ENCODE measurements around the gene MAP2K5.

MAP2K5 gene

DNA sequence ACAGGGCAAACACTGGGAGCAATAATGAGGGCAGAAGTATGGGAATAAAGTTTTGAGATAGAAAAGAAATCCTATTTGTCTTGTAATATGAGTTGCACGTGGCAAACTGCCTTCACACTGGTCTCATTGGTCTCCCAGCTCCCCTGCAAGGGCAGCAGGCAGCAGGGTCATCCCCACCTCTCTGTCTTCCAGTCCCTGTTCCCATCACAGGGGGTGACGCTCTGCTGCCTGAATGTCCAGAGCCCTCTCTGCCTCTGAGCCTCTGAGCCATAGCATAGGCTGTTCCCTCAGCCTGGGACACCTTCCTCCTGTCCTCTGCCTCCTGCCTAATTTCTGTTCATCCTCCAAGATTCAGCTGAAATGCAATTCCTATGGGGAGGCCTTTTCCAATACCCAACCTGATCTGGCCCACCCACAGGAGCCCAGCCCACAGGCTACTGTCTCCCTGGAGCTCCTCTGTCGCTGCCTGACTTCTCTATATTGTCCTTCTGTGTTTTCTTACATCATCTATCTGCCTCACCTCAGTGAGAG is 270.7 kb downstream of the MAP2K5 start:
- no peak for DNase-seq

- no peak for DNase-seq
Measured at GRCh38 chr15:67815036-67815592, 272.6 kb downstream of the MAP2K5 start.

DNA sequence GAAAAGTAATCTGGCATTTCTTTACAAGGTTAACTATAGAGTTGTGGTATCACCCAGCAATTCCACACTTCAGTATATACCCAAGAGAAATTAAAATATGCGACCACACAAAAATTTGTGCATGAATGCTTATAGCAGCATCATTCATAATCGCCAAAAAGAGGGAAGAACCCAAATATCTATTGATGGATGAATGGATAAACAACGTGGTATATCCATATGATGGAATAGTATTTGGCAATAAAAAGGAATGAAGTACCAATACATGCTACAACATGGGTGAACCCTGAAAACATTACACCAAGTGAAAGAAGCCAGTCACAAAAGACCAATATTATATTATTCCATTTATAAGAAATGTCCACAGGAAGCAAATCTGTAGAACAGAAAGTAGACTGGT is 274.2 kb downstream of the MAP2K5 start:
- no peak for DNase-seq

GRCh38 chr15:67818464-67818863 is 276.0 kb downstream of the MAP2K5 start:
- DNase-seq, result no peak

- no peak for DNase-seq
Measured at GRCh38 chr15:67819636-67820035, 277.1 kb downstream of the MAP2K5 start.

DNA sequence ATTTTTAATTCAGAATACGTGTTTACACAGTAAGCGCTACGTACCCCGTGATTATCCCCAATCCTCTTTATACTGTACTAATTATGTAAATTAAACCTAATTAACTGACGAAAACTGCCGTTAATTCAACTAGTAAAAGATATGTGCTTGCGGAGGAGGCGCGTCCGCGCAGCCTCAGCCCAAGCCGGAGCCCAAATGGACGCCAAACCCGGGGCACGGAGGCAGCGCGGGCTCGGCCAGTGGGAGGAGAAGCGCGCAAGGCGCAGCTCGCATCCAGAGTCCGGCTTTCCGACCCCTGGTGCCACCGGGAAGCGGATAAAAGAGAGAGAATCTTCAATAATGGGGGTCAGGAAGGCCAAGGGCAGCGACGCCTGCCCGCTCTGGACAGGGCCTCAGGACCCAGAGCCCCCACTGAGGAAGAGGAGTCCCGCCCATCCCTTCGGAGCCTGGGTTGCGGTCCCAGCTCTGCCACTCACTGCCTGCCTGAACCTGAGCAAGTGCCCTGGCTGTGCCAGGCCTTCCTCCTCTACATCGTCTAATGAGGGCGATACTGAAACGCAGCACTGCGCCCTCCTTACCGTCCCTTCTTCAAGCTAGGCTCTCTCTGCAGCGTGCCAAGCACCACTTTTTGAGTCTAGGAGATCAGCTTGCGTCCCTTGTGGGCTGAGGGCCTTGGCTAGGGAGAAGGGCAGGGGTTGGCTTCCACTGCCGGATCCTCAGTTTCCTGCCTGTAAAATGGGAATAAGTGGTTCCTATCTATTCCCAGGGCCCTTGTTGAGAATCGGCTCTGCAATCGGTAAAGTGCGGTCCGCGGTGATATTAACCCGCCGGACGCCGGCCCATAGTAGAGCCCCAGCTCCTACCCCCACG is 277.9 kb downstream of the MAP2K5 start:
- no peak for DNase-seq

GRCh38 chr15:67820992-67821783 is 278.7 kb downstream of the MAP2K5 start:
- DNase-seq, result no peak

- no peak for DNase-seq
Measured at GRCh38 chr15:67821784-67822440, 279.4 kb downstream of the MAP2K5 start.

DNA sequence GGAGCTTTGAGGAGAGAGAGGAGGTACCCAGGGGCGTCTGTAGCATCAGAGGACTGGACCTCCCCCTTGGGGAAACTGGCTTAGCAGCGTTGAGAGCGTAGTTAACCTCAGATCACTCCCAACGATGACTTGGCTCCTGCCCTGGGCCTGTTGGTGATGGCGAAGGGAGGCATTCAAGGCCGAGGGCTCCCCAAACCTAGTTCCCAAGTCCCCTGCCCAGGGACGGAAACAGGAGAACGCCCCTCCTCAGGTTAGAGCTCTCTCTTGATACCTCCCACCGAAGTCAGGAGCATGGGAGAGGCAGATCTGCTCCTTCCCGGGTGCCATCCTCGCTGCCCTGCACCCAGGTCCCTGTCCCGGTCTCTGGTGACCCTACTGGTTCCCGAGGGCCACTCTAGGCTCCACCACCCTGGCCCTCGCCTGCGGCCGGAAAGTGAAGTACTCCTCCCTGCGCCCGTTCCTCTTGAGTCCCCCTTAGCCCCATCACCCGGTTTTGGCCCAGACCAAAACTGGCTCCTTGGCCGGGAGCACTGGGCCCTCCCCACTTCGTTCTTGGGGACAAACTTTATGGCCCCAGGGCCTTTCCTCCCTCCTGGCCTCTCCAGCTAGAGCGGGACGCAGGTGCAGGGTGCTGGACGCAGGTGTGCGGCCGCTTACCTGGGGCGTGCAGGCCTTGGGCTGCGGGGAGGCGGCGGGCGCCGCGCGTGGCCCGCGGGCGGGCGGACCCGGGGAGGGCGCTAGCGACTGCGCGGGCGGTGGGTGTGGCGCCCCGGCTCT is 280.2 kb downstream of the MAP2K5 start:
- no peak for DNase-seq

- no peak for DNase-seq
Measured at GRCh38 chr15:67823314-67824196, 281.1 kb downstream of the MAP2K5 start.

DNA sequence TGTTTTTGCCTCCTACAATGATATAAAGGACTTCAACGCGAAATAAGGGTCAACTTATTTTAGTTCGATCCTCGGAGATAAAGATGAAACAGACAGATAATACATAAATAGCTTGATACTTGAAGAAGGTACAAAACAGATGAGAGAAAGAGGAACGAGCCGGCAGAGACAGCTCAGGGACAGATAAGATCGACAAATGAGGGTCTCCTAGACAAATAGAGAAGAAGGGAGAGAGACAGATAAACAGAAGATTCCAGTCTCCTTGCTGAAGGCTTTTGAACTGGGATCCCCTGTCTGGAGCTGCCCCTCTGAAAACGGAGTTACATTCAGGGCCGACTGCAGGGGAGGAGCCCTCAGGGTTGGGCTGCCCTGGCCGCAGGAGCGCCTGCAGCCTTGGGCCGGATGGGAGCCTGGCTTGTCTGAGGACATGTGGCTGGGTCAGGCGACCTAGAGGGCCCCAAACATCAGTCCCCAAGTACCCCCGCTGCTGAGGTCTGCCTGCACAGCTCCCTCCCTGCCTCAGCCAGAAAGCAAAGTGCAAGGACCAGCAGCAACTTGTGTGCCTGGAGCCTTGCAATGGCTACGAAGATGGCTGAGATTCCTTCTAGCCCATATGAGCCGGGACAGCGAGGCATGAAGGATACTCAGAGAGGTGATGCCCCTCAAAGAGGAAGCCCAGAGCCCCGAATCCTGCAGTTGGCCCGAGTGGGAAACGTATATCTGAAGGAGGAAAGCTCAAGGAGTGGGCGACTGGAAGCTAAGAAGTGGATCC is 281.9 kb downstream of the MAP2K5 start:
- DNase-seq, result no peak

DNA sequence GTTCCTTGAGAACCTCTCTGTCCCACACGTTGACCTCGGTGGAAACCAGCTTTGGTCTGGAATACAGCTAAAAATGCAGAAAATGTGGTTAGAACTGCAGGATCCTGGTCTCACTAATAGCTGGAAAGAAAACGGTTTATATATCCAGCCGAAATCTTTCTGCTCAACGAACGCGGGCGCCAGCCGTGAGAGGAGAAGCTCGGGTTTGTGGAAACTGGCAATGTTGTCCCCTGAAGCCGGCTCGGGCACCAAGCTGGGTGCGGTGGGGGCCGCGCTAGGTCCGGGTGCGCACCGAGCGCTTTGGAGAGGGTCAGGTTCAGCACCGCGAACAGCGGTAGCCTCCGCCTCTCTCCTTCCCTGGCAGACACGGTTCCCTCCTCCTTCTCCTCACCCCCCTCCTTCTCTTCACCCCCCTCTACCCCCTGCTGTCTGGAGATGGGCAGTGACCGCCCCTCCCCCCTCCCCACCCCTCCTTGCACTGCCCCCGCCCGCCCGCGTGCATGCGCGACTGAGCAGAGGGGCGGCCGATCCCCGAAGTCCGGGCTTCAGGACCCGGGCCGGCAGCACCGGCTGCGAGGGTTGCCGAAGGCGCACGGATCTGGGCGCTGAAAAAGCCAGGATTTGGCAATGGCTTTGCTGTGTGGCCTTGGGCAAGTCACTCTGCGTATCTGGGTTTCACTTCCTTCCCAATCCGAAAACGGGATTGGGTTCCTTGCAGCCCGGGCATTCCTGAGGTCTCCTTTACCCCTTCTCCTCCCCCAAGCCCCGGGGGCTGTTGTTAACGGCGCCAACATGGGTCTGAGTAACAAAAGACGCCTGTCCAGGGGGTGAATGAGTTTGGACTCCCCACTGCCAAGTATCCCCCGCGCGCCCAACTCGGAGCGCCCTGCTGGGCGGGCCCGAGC is 282.7 kb downstream of the MAP2K5 start, which contains the start of gene SKOR1:
TSS of gene SKOR1 (plus strand) at position 534 of the 905 bp plus-strand sequence. CDS start at position 628, 94 bp downstream.
- DNase-seq, result no peak

DNA sequence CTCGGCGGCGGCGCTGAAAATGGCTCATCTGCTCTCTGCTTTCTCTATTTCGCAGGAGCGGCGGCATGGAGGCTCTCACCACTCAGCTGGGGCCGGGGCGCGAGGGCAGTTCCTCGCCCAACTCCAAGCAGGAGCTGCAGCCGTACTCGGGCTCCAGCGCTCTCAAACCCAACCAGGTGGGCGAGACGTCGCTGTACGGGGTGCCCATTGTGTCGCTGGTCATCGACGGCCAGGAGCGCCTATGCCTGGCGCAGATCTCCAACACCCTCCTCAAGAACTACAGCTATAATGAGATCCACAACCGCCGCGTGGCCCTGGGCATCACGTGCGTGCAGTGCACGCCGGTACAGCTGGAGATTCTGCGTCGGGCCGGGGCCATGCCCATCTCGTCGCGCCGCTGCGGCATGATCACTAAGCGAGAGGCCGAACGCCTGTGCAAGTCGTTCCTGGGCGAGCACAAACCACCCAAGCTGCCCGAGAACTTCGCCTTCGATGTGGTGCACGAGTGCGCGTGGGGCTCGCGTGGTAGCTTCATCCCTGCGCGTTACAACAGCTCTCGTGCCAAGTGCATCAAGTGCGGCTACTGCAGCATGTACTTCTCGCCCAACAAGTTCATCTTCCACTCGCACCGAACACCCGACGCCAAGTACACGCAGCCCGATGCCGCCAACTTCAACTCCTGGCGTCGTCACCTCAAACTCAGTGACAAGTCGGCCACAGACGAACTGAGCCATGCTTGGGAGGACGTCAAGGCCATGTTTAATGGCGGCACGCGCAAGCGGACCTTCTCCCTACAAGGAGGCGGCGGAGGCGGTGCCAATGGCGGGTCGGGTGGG is 283.6 kb downstream of the MAP2K5 start:
- no peak for DNase-seq

DNA sequence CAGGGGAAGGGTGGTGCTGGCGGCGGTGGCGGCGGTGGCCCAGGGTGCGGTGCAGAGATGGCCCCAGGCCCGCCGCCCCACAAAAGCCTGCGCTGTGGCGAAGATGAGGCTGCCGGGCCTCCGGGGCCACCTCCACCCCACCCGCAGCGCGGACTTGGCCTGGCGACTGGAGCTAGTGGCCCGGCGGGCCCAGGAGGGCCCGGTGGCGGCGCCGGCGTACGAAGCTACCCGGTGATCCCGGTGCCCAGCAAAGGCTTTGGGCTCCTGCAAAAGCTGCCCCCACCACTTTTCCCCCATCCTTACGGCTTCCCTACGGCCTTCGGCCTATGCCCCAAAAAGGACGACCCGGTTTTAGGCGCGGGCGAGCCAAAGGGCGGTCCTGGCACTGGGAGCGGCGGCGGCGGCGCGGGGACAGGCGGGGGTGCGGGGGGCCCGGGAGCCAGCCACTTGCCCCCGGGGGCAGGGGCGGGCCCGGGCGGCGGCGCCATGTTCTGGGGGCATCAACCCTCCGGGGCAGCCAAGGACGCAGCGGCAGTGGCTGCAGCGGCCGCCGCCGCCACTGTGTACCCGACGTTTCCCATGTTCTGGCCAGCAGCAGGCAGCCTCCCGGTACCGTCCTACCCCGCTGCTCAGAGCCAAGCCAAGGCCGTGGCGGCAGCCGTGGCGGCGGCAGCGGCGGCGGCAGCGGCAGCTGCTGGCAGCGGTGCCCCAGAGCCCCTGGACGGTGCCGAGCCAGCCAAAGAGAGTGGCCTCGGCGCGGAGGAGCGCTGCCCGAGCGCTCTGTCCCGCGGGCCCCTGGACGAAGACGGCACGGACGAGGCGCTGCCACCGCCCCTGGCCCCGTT is 284.4 kb downstream of the MAP2K5 start:
- DNase-seq, result no peak

DNA sequence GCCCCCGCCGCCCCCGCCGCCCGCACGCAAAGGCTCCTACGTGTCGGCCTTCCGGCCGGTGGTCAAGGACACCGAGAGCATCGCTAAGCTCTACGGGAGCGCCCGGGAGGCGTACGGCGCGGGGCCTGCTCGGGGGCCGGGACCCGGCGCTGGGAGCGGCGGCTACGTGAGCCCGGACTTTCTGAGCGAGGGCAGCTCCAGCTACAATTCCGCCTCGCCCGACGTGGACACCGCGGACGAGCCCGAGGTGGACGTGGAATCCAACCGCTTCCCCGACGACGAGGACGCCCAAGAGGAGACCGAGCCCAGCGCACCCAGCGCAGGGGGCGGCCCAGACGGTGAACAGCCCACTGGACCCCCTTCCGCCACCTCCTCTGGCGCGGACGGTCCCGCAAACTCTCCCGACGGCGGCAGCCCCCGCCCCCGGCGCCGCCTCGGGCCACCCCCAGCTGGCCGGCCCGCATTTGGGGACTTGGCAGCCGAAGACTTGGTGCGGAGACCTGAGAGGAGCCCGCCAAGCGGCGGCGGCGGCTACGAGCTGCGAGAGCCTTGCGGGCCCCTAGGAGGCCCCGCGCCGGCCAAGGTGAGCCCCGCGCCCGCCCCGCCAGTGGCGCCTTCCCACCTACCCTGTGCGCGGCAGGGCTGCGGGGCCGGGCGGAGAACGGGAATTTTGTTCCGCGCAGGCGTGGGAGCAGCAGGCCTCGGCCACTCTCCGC is 285.2 kb downstream of the MAP2K5 start:
- DNase-seq, result no peak

DNA sequence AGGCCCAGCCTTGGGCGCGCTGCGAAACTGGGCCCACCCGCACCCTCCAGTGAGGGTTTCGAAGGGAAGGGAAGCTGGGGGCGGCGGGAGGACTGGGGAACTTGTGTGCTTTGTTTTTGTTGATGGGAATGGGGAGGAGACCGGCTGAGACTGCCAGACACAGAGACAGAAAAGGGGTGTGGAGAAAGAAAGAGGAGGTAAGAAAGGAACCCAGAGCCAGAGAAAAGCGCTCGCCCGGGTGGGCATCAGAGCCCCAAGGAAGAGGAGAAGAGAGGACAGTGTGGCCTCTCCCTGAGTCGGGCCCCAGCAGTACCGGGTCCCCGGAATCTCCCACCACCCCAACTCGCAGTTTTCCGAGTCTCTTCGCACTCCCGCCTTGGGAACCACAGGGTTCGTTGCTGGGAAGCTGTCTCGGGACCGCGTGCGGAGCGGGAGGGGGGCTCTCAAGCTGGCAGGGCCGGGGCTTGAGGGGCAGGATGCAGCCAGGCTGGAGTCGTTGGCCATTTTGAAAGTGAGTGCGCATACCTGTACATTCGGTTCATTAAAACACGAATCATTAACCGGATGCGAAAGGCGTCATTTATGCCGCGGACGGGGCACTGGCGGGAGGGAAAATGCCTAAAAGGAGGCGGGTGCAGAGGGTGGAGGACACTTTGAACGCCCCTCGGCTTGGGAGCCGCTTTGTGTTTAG is 285.9 kb downstream of the MAP2K5 start:
- DNase-seq, result no peak

Measured in bone marrow (tissue), 2 donors.